G401 (cell line): Measurements from ENCODE around the gene USP30. TPM values are rescaled to one million over a fixed set of nuclear protein-coding genes. Genes with fewer than 3 reads are reported as not detected.
A peak's percentile ranks its signal among the peaks of the same experiment; 100 is the strongest.
"Not testable (repeated sequence)": the region's sequence is repeated elsewhere in the genome, so short reads cannot be mapped to it uniquely, and the experiment has no call there.

Source experiments
- DNase-seq: peaks from one replicate; pipeline ENCODE4 v3.0.0-alpha.2; 2015; ENCODE audit warnings: low spot score
- in situ Hi-C: cut with HindIII; loops from 2 replicates; pipeline ENCODE4 v1.10.0; 2016; ENCODE audit warnings: low sequenced_read_pairs, mixed read lengths
- total RNA-seq: library from RNA; depleted of rRNA; stranded (reverse); fragments of >200 nt; shearing (Covaris generic); gene quantifications from 2 replicates; pipeline ENCODE4 v1.2.3, GENCODE V29; 2014

The USP30 gene
- total RNA-seq, 1 experiment from 2014 or later, result 20.5 TPM

DNA sequence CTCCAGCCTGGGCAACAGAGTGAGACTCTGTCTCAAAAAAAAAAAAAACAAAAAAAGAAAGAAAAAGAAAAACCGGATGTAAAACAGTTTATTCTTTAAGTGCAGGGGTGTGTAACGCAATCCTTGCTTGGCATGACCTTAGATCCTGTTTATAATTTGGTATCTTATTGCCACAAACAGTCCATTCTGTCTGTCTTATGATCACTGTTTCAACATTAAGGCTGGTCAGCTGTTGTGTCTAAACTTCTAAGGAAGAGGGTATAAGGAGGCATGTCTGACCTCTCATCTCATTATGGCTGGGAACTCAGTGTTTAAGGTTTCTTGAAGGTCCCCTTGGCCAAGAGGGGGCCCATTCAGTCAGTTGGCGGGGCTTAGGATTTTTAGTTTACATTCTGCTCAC, 3.7 kb upstream of the USP30 start:
- DNase-seq, in situ Hi-C loops: not testable (repeated sequence)

DNA sequence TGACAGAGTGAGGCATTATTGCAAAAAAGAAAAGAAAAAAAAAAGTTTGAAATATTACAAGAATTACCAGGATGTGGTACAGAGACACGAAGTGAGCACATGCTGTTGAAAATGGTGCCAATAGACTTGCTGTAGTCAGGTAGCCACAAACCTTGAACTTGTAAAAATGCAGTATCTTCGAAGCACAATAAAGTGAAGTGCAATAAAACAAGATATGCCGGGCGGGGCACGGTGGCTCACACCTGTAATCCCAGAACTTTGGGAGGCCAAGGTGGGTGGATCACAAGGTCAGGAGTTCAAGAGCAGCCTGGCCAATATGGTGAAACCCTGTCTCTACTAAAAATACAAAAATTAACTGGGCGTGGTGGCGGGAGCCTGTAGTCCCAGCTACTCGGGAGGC, 2.6 kb upstream of the USP30 start:
- DNase-seq, in situ Hi-C loops: not testable (repeated sequence)

DNA sequence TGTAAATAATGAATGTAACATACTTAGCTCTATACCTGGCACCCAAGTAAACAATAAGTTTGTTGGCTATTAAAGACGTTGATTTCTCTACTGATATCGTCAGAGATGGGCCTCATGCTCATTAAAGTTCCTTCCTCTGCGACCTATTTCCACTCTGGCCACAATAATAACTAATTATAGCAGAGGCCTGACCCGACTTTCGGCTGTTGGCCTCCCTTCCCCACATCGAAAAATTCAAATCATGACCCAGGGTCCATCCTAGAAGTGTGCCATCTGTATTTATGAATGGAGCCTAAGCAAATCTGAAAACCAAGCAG, 321 bp upstream of the USP30 start:
- in situ Hi-C loops, result no loop called here
- no peak for DNase-seq

DNA sequence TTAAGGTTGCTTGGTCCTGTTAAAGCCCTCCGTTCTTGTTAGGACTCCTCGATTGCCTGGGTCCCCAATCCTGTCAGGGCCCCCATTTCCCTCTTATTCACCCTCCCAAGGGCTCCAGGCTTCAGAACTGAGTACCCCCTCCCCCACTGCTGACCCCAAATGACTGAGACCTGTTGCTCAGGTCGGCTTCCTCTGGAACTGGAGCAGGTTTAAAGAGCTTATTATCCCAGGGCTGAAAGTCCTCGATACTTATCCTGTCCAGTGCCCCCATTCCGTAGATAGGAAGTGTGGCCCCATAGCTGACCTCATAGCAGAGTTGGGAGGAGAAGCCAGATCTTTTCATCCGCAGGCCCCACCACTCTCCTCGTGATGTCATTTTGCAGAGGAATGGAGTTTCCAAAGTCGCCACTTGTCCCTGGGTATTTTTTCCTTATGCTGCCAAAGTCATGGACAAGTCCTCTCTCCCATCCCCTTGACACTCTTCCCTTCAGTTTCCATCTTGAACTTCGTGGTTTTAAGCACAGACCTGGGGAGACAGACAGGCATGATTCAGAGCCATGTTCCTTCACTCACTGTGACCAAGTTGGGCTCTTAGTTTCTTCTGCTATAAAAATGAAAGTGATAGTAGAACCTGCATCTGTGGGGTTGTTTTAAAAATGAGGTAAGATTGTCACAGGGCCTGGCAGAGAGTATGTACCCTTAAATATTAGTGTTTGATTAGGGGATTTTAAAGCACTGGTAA, 1.2 kb downstream of the USP30 start:
- peak; percentile 4 for DNase-seq
- in situ Hi-C loops, result no loop called here

DNA sequence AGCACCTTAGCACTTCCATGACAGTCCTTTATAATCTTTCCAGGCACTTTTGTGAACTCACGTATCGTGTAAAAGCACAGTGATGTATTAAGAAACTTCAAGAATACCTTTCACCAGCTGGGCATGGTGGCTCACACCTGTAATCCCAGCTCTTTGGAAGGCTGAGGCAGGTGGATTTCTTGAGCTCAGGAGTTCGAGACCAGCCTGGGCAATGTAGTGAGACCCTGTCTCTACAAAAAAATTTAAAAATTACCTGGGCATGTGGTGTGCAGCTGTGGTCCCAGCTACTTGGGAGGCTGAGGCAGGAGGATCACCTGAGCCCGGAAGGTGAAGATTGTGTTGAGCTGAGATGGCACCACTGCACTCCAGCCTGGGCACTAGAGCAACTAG, 1.7 kb downstream of the USP30 start:
- DNase-seq, in situ Hi-C loops: not testable (repeated sequence)

DNA sequence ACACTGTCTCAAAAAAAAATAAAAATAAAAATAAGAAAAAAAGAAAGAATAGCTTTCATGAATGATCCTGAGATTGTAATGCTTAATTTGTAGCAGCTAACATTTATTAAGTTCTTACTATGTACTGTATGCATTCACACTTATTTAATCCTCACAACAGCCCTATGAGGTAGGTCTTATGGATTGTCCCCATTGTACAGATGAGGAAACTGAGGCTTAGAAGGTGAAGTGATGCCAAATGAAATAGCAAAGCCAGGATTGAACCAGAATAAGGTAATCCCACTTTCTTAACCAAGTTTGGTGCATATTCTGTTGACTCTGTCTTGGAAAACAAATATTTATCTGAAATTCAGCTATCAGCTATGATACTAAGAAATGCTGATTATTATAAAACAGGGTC, 2.1 kb downstream of the USP30 start:
- in situ Hi-C loops, result no loop called here
- no peak for DNase-seq

DNA sequence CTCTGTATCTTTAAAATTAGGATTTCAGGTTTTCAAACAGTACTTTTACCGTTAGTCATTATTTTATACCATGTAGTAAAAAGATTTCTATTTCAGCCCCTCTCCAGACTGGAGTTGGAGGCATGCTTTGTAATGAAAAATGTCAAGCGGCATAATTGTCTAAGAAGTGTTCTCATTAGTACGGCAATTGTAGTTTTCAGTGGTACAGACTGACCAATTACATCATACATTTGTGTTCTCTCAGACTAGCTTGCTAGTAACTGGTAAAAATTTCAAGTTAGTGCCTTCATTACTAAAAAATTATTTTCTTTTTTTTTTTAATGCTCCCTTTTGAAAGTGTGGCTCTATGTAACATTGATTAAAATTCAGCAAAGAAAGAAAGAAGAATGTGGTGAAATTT, 4.5 kb downstream of the USP30 start:
- in situ Hi-C loops, result no loop called here
- DNase-seq, result no peak

DNA sequence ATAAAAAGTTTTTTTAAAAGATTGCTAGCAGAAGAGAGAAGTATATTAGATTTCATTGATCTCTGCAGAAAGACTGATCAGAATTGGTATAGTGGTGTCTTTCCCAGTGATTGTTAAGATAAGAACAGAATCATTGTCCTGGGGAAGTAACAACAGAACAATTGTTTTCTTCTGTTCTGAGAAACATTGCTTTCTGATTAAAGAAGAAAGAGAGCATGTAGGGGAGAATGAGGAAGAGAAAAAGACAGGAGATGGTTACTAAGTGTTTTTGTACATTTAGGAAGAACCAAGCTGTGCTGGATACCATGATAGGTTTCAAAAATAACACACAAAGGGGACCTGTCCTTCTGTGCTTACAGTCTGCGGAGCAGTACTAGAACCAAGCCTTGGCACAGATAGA, 5.0 kb downstream of the USP30 start:
- in situ Hi-C loops, result no loop called here
- DNase-seq, result no peak

DNA sequence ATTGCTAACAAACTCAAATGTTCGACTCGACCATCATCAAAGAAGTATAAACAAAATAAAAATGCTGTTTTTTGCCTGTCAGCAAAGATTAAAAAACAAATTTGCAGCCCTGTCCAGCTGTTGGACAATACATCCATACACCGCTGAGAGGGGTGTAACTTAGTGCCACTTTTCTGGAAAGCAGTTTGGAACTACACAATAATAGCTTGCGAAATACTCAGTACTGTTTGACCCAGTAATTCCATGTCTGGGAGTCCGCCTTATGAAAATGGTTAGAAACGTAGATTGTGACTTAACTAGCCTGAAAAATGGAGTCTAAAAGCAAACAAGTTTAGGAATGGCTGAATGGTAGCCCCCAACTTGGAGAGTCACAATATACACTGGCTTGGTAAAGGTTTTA, 6.4 kb downstream of the USP30 start:
- in situ Hi-C loops, result no loop called here
- DNase-seq, result no peak

DNA sequence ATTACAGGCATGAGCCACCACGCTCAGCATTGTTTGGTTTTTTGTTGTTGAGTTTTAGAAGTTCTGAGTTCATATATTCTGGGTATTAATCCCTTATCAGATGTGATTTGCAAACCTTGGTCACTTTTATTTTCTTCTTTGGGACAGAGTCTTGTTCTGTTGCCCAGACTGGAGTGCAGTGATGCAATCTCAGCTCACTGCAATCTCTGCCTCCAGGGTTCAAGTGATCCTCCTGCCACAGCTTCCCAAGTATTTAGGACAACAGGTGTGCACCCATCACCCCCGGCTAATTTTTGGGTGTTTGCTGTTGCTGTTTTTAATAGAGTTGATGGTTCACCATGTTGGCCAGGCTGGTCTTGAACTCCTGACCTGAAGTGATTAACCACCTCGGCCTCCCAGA, 11.8 kb downstream of the USP30 start:
- in situ Hi-C loops, result no loop called here
- no peak for DNase-seq

DNA sequence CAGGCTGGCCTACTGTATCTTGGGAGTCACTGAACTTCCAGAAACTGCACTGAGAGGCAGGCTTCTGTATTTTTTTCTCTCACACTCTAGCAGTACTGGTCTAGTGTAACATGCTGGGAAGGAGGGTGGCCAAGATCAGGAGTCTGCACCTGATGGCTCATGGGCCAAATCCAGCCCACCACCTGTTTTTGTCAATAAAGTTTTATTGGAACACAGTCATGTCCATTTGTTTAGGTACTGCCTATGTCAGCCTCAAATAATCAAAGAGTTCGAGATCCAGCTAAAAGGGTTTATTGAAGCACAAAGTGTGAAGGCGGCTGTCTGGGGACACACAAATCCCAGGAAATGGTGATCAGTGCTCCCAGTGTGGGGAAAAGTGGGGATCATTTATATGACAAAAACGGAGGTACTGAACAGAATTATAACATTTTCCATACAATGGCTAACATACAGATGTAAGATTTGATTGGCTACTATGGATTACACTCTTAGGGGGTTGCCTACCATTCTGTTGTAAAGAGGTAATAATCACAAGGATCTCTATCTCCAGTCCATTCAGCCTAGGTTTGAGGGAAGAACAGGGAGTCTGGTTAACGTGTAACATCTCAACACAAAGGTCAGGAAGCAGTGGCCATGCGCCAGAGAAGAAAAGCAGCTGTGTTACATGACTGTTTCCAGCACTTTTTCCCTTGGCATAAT, 12.9 kb downstream of the USP30 start:
- no peak for DNase-seq
- in situ Hi-C loops, result no loop called here

DNA sequence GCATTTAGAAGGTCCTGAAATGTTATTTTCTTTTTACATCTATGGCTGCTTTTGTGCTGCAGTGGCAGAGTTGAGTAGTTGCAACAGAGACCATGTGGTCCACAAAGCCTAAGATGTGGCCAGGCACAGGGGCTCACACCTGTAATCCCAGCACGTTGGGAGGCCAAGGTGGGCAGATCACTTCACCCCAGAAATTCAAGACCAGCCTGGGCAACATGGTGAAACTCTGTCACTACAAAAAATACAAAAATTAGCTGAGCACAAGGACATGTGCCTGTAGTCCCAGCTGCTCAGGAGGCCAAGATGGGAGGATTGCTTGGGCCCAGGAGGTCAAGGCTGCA, 13.4 kb downstream of the USP30 start:
- in situ Hi-C loops, result no loop called here
- no peak for DNase-seq

DNA sequence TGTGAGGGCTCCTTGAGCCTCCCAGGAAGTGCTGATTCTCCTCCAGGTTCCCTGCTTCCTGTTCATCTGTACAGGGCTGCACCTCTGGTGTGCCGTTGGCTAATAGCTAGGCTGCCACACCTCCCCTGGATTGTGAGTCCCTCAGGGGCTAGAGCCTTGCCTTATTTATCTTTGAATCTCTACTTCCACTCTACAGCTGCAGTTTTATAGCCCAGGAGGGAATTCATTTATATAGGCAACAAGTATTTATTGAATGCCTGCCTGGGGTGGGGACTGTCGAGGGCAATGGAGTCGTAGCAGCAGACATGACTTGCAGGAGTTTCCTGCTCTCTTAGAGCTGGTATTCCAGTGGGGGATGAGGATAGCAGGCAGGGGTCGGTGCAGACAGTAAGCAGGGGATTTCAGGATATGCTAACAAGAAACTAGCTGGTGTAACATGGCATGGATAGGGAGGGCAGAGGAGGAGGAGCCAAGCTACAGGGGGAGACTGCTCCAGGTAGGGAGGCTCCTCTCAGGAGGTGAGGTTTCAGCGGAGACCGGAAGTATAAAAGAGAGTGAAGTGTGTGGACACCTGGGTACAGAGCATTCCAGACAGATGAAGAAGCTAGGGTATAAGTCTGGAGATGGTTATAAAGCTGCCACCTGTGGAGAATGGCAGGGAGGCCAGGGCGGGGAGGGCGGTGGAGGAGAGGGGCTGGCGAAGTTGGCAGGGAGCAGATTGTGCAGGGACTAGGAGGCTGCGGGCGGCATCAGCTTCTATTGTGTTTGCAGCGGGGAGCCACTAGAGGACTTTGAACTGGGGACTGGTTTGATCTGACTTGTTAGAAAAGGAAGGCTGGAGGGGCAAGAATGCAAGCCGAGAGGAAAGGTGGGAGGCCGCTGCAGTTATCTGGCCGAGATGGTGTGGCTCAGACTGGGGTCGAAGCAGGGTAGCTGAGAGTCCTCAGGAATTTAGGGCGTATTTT, 17.2 kb downstream of the USP30 start:
- in situ Hi-C loops, result no loop called here
- no peak for DNase-seq

DNA sequence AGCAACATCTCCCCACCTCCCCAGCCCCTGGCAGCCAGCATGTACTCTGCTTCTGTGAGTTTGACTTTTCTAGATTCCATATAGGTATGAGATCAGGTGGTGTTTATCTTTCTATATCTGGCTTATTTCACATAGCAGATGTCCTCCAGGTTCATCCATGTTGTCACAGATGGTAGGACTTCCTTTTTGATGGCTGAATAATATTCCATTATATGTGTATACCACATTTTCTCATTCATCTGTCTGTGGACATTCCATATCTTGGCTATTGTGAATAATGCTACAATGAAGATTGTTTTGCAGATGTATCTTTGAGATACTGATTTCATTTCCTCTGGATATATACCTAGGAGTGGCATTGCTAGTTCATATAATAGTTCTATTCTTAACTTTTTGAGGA, 22.5 kb downstream of the USP30 start:
- in situ Hi-C loops, result no loop called here
- no peak for DNase-seq

DNA sequence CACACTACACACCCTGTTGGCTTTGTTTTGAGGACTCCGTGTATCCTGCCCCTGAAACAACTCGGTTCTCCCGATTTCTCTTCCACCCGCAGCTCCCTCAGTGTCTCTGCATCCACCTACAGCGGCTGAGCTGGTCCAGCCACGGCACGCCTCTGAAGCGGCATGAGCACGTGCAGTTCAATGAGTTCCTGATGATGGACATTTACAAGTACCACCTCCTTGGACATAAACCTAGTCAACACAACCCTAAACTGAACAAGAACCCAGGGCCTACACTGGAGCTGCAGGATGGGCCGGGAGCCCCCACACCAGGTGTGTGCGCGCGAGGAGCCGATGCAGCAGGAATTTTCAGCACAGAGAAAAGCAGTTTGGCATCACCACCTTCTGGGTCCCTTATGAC, 30.4 kb downstream of the USP30 start:
- in situ Hi-C loops, result no loop called here
- DNase-seq, result no peak

DNA sequence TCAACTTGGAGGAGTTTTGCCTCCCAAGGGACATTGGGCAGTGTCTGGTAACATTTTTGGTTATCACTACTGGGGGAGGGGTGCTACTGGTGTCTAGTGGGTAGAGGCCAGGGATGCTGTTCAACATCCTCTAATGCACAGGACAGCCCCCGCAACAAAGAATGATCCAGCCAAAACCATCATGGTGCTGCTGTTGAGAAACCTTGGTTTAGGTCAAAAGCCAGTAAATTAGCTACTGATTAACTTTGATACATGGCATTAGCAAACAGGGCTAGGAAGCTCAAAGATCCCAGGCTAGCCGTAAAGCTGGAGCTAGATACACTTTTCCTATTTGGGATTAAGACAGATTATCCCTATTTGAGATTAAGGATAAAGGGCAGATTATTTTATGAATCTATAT, 32.0 kb downstream of the USP30 start:
- no peak for DNase-seq
- in situ Hi-C loops, result no loop called here

DNA sequence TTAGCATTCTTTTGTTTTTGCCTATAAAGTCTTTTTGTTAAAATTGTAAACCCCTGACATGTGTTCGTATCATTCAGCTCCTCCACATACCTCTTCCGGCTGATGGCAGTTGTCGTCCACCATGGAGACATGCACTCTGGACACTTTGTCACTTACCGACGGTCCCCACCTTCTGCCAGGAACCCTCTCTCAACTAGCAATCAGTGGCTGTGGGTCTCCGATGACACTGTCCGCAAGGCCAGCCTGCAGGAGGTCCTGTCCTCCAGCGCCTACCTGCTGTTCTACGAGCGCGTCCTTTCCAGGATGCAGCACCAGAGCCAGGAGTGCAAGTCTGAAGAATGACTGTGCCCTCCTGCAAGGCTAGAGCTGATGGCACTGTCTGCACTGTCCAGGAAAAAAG, 33.2 kb downstream of the USP30 start:
- in situ Hi-C loops, result no loop called here

DNA sequence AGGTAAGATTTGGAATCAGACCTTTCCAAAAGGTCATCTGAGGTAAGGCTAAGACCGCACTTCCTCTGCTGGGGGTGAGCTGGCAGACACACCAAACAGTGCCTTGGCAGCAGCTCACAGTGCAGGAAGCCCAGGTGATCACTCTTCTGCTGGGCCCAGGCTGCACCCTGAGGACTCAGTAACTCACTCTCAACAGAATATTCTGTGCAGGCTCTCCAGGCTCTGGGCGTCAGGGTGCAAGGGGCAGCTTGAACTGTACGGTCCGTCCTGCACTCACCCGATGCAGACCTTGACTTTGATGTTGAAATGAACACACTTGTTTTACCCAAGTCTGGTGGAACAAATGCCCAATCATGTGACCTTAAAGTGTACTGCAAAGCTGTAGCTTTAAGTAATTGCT, 34.9 kb downstream of the USP30 start:
- in situ Hi-C loops, result no loop called here
- DNase-seq, result peak; percentile 59

More for the DNA sequence above, 33.2 kb downstream of the USP30 start:
- DNase-seq, result no peak

DNA sequence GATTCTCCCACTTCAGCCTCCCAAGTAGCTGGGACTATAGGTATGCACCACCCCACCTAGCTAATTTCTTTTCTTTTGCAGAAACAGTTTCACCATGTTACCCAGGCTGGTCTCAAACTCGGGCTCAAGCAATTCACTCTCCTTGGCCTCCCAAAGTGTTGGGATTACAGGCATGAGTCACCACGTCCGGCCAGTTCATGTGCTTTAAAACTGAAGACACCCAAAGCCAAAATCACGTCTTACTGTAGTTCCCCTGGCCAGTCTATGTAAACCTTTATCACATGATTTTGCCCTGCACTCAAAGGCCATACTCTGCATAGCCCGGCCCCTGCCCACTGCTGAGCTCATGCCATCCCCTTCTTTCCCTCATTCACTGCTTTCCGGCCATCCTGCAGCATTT, 36.4 kb downstream of the USP30 start:
- DNase-seq, result no peak
- in situ Hi-C loops, result no loop called here

DNA sequence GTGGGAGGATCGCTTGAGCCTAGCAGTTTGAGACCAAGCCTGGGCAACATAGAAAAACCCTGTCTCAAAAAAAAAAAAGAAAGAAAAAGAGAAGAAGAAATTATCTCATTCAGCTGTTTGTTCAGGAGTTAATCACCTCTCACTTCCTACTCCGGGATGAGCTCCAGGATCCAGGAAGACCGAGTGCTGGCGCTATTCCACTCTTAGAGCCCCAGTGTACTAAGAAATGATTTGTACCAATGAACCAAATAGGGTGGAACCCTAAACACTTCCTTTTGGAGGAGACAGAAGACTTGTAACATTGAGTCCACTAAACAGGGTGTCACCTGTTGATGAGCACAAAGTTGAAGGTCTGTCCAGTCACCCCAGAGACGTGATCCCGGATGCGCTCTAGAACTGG, 37.3 kb downstream of the USP30 start:
- no peak for DNase-seq
- in situ Hi-C loops, result no loop called here
